SK-N-MC (cell line): ENCODE data around the gene COQ9.

Source experiments
- DNase-seq: peaks from one replicate; pipeline ENCODE4 v3.0.0-alpha.2; 2011; ENCODE audit warnings: low read depth, low spot score
- H3K27ac ChIP-seq: fragments of 200-600 bp; sonication (generic); 2 replicates; pipeline ENCODE4 v1.5.1; 2016; ENCODE audit warnings: mixed run types
- H3K36me3 ChIP-seq: fragments of 200-600 bp; sonication (generic); 2 replicates; pipeline ENCODE4 v1.6.1; 2017; ENCODE audit warnings: antibody characterized with exemption, low read length, mixed read lengths; ENCODE audit not compliant: insufficient read depth
- H3K4me3 ChIP-seq: fragments of 200-600 bp; sonication (generic); 2 replicates; pipeline ENCODE4 v1.5.1; 2016
- H3K9ac ChIP-seq: fragments of 200-600 bp; sonication (generic); 2 replicates; pipeline ENCODE4 v1.8.0; 2017; ENCODE audit warnings: mixed run types, mixed read lengths; ENCODE audit not compliant: insufficient read length
- H3K9me3 ChIP-seq: fragments of 200-600 bp; sonication (generic); 2 replicates; pipeline ENCODE4 v1.6.1; 2017; ENCODE audit warnings: low read depth, mild to moderate bottlenecking, antibody characterized with exemption, low read length, moderate library complexity, mixed read lengths
- EZH2 ChIP-seq: fragments of 200-600 bp; sonication (generic); IDR thresholded peaks from one replicate; pipeline ENCODE4 v1.6.1; 2017; ENCODE audit warnings: antibody characterized with exemption
- FOXP2 ChIP-seq: optimal IDR thresholded peaks from 2 replicates; pipeline ENCODE3; 2011; ENCODE audit warnings: mild to moderate bottlenecking, moderate library complexity; ENCODE audit not compliant: insufficient read depth; ENCODE audit errors: extremely low read length, control extremely low read depth
- POLR2AphosphoS5 ChIP-seq: IDR thresholded peaks from 2 replicates; pipeline ENCODE4 v1.6.1; 2012; ENCODE audit warnings: mild to moderate bottlenecking, low read depth, low read length, borderline replicate concordance

Gene COQ9

GRCh38 chr16:57462978-57463362 lies 15.7 kb downstream of the COQ9 start:
- no peak for DNase-seq
- H3K9me3 ChIP-seq = no peaks in the 10 kb centered on the region
- TF ChIP-seq FOXP2 (no peak), EZH2 (no peak), POLR2AphosphoS5 (no peak)
- H3K36me3 ChIP-seq = peaks cover 24% of the 10 kb centered on the region
- H3K4me3 ChIP-seq = peak overlapping the region; percentile 79
- H3K27ac ChIP-seq = no peak overlapping the region
- H3K9ac ChIP-seq = peak overlapping the region; percentile 80

- Histone ChIP-seq H3K9ac (no peak overlapping the region), H3K4me3 (no peak overlapping the region), H3K9me3 (no peaks in the 10 kb centered on the region), H3K27ac (no peak overlapping the region), H3K36me3 (peaks cover 36% of the 10 kb centered on the region)
- no peak for TF ChIP-seq FOXP2
- no peak for TF ChIP-seq EZH2
- no peak for TF ChIP-seq POLR2AphosphoS5
- DNase-seq = no peak
Measured at GRCh38 chr16:57464523-57464922, 17.2 kb downstream of the COQ9 start.

GRCh38 chr16:57468346-57468745 lies 21.1 kb downstream of the COQ9 start:
- Histone ChIP-seq H3K9me3 (no peaks in the 10 kb centered on the region), H3K9ac (no peak overlapping the region), H3K36me3 (peaks cover 54% of the 10 kb centered on the region), H3K27ac (no peak overlapping the region), H3K4me3 (no peak overlapping the region)
- no peak for TF ChIP-seq EZH2
- TF ChIP-seq FOXP2 = no peak
- DNase-seq = no peak

GRCh38 chr16:57469046-57469445 lies 21.8 kb downstream of the COQ9 start:
- DNase-seq = no peak
- H3K36me3 ChIP-seq = peaks cover 51% of the 10 kb centered on the region
- H3K4me3 ChIP-seq = no peak overlapping the region
- no peaks in the 10 kb centered on the region for H3K9me3 ChIP-seq
- no peak overlapping the region for H3K27ac ChIP-seq
- H3K9ac ChIP-seq = no peak overlapping the region
- TF ChIP-seq POLR2AphosphoS5 (no peak), FOXP2 (no peak), EZH2 (no peak)

- Histone ChIP-seq H3K27ac (no peak overlapping the region), H3K36me3 (peaks cover 48% of the 10 kb centered on the region; the same call in 1 of the 2 replicates), H3K4me3 (no peak overlapping the region), H3K9ac (no peak overlapping the region), H3K9me3 (no peaks in the 10 kb centered on the region)
- TF ChIP-seq FOXP2 (no peak), EZH2 (no peak), POLR2AphosphoS5 (no peak)
- DNase-seq = no peak
Measured at GRCh38 chr16:57469917-57470470, 22.7 kb downstream of the COQ9 start.

GRCh38 chr16:57470711-57471110 lies 23.4 kb downstream of the COQ9 start:
- DNase-seq = no peak
- H3K9ac ChIP-seq = no peak overlapping the region
- H3K36me3 ChIP-seq = peaks cover 43% of the 10 kb centered on the region; the same call in 1 of the 2 replicates
- H3K27ac ChIP-seq = no peak overlapping the region
- H3K4me3 ChIP-seq = no peak overlapping the region
- TF ChIP-seq FOXP2 (no peak), EZH2 (no peak), POLR2AphosphoS5 (no peak)
- no peaks in the 10 kb centered on the region for H3K9me3 ChIP-seq

- no peak for DNase-seq
- no peak overlapping the region for H3K4me3 ChIP-seq
- peaks cover 39% of the 10 kb centered on the region; the same call in 1 of the 2 replicates for H3K36me3 ChIP-seq
- H3K27ac ChIP-seq = no peak overlapping the region
- no peak overlapping the region for H3K9ac ChIP-seq
- no peak for TF ChIP-seq POLR2AphosphoS5
- TF ChIP-seq EZH2 = no peak
- TF ChIP-seq FOXP2 = no peak
- H3K9me3 ChIP-seq = no peaks in the 10 kb centered on the region
Measured at GRCh38 chr16:57471209-57471608, 23.9 kb downstream of the COQ9 start.

GRCh38 chr16:57471852-57472664 lies 24.8 kb downstream of the COQ9 start:
- Histone ChIP-seq H3K9ac (no peak overlapping the region), H3K9me3 (no peaks in the 10 kb centered on the region), H3K4me3 (peak overlapping the region; percentile 18; the same call in 1 of the 2 replicates), H3K27ac (peak overlapping the region; percentile 70), H3K36me3 (peaks cover 34% of the 10 kb centered on the region; the same call in 1 of the 2 replicates)
- DNase-seq = no peak
- TF ChIP-seq FOXP2 = no peak
- no peak for TF ChIP-seq POLR2AphosphoS5
- TF ChIP-seq EZH2 = no peak

GRCh38 chr16:57472665-57473060 lies 25.4 kb downstream of the COQ9 start:
- Histone ChIP-seq H3K4me3 (no peak overlapping the region; the same call in 1 of the 2 replicates), H3K27ac (peak overlapping the region; percentile 70; the same call in 1 of the 2 replicates), H3K36me3 (peaks cover 30% of the 10 kb centered on the region; the same call in 1 of the 2 replicates), H3K9me3 (no peaks in the 10 kb centered on the region), H3K9ac (no peak overlapping the region)
- no peak for TF ChIP-seq FOXP2
- TF ChIP-seq POLR2AphosphoS5 = no peak
- TF ChIP-seq EZH2 = no peak
- DNase-seq = peak; percentile 47
